HEK293T (cell line): Measurements from ENCODE around the gene ISOC1.
A peak's percentile ranks its signal among the peaks of the same experiment; 100 is the strongest.

Experiments
- CTCF ChIA-PET: fragments of 350-600 bp; formaldehyde crosslinking; extraction: SDS; loops from one replicate; lab custom pipeline; 2021; ENCODE audit warnings: antibody characterized with exemption, inconsistent platforms; lab: Yijun Ruan, JAX
- POLR2A ChIA-PET: fragments of 350-600 bp; formaldehyde crosslinking; extraction: SDS; loops from one replicate; lab custom pipeline; 2020; ENCODE audit warnings: antibody characterized with exemption, inconsistent platforms; lab: Yijun Ruan, JAX
- DNase-seq: peaks from one replicate; pipeline ENCODE4 v3.0.0; 2012; ENCODE audit warnings: mixed read lengths; ENCODE audit errors: extremely low spot score
- ARNT ChIP-seq: fragments of 450-650 bp; IDR thresholded peaks from 2 replicates; pipeline ENCODE4 v1.6.1; 2017; ENCODE audit warnings: mild to moderate bottlenecking
- BHLHE40 ChIP-seq: fragments of 450-650 bp; IDR thresholded peaks from 2 replicates; pipeline ENCODE4 v1.6.1; 2016; ENCODE audit warnings: mild to moderate bottlenecking, moderate library complexity, borderline replicate concordance
- CTBP1 ChIP-seq: fragments of 450-650 bp; IDR thresholded peaks from 2 replicates; pipeline ENCODE4 v1.6.1; 2016; ENCODE audit warnings: borderline replicate concordance
- ELF4 ChIP-seq: fragments of 450-650 bp; IDR thresholded peaks from 2 replicates; pipeline ENCODE4 v1.6.1; 2017; ENCODE audit warnings: antibody characterized with exemption
- FOXA1 ChIP-seq: fragments of 450-650 bp; IDR thresholded peaks from 2 replicates; pipeline ENCODE4 v1.6.1; 2016; ENCODE audit warnings: mild to moderate bottlenecking
- FOXK2 ChIP-seq: fragments of 450-650 bp; IDR thresholded peaks from 2 replicates; pipeline ENCODE4 v1.6.1; 2016; ENCODE audit warnings: mild to moderate bottlenecking
- FOXM1 ChIP-seq: fragments of 450-650 bp; IDR thresholded peaks from 2 replicates; pipeline ENCODE4 v1.6.1; 2017; ENCODE audit warnings: mild to moderate bottlenecking, borderline replicate concordance
- HDGF ChIP-seq: fragments of 450-650 bp; IDR thresholded peaks from 2 replicates; pipeline ENCODE4 v1.6.1; 2017; ENCODE audit warnings: antibody characterized with exemption, borderline replicate concordance
- L3MBTL2 ChIP-seq: fragments of 450-650 bp; conservative IDR thresholded peaks from 2 replicates; pipeline ENCODE4 v1.6.1; 2016; ENCODE audit warnings: mild to moderate bottlenecking
- LEF1 ChIP-seq: fragments of 450-650 bp; IDR thresholded peaks from 2 replicates; pipeline ENCODE4 v1.6.1; 2017; ENCODE audit warnings: mild to moderate bottlenecking, borderline replicate concordance
- NFRKB ChIP-seq: fragments of 450-650 bp; IDR thresholded peaks from 2 replicates; pipeline ENCODE4 v1.6.1; 2016; ENCODE audit warnings: mild to moderate bottlenecking, moderate library complexity
- SP1 ChIP-seq: fragments of 450-650 bp; IDR thresholded peaks from 2 replicates; pipeline ENCODE4 v1.6.1; 2017
- SUZ12 ChIP-seq: fragments of 450-650 bp; IDR thresholded peaks from 2 replicates; pipeline ENCODE4 v1.6.1; 2016; ENCODE audit warnings: mild to moderate bottlenecking
- TARDBP ChIP-seq: fragments of 450-650 bp; IDR thresholded peaks from 2 replicates; pipeline ENCODE4 v1.6.1; 2016
- ZNF384 ChIP-seq: fragments of 450-650 bp; IDR thresholded peaks from 2 replicates; pipeline ENCODE4 v1.6.1; 2016
- TF ChIP-seq, protein P1 (sequence below): fragments of 450-650 bp; IDR thresholded peaks from 2 replicates; pipeline ENCODE4 v1.6.1; 2016

The ISOC1 gene

DNA sequence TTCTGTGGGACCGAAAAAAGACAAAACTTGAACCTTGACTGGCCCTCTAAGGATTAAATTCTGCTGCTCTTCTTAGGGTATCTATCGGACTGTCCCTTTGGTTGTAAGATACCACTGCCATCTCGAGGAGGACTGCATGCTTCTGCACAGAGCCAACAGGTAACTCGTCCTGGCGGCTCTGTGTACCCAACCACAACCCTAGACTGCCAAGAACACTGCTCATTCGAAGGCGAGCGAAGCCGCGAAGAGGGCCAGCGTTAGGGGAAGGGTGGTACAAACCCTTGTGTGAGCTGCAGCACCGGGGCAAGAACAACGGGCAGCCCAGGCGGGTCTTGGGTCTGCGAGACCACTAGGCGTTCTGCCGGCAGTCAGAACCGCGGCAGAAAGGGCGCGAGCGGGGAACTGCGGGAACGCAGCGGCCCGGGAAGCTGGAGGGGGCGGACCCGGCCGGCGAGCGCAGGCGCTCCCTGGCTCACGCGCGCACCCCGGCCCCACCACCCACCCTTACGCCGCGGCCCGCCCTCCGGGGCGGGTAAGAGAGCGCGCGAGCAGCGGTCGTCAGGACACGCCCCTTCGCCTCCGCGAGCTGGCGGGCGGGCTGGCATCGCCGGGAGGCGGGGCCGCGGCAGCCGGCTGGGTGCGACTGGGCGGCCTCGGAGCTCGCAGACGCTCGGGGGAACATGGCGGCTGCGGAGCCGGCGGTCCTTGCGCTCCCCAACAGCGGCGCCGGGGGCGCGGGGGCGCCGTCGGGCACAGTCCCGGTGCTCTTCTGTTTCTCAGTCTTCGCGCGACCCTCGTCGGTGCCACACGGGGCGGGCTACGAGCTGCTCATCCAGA, at the start of gene ISOC1:
TSS of gene ISOC1 (plus strand) at position 663 of the 837 bp plus-strand sequence. CDS start at position 681, 18 bp downstream.
- CTCF ChIA-PET: interaction anchor here (0.8 to 2.1 kb wide), 3 partner anchors 9 to 32 kb away, joined by 3 to 10 read pairs (median 3); no protein-coding TSS in a partner anchor
- POLR2A ChIA-PET: interaction anchor here (0.7 to 2.0 kb wide), 15 partner anchors 9 to 1009 kb away, joined by 3 to 10 read pairs (median 3); partner anchors contain the start of gene SLC27A6
- DNase-seq: peak; percentile 88
- TF ChIP-seq L3MBTL2 (peak; percentile 92), HDGF (no peak), FOXM1 (peak; percentile 43; the same call in 1 of the 2 replicates)

DNA sequence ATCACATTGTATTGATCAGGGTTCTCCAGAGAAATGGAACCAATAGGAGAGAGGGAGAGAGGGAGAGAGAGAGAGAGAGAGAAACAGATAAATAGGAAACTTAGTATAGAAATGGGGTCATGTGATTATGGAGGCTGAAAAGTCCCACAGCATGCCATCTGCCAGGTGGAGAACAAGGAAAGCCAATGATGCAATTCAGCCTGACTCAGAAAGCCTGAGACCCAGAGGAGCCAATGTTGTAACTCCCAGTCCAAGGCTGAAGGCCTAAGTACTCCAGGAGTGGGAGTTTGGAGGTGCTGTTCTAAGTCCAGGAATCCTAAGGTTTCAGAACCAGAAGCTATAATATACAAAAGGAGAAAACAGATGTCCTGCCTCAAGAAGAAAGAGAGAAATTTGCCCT, 48.4 kb upstream of the ISOC1 start:
- ChIA-PET CTCF (no interaction called here), POLR2A (no interaction called here)
- DNase-seq: no peak
- TF ChIP-seq FOXK2 (no peak), FOXM1 (no peak), LEF1 (no peak), TARDBP (no peak), SUZ12 (no peak), BHLHE40 (no peak), HDGF (no peak), FOXA1 (no peak), CTBP1 (no peak), ARNT (no peak), SP1 (no peak), L3MBTL2 (no peak), ZNF384 (no peak), NFRKB (no peak), ELF4 (no peak)
- TF ChIP-seq, protein P1, sequence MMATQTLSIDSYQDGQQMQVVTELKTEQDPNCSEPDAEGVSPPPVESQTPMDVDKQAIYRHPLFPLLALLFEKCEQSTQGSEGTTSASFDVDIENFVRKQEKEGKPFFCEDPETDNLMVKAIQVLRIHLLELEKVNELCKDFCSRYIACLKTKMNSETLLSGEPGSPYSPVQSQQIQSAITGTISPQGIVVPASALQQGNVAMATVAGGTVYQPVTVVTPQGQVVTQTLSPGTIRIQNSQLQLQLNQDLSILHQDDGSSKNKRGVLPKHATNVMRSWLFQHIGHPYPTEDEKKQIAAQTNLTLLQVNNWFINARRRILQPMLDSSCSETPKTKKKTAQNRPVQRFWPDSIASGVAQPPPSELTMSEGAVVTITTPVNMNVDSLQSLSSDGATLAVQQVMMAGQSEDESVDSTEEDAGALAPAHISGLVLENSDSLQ: no peak

DNA sequence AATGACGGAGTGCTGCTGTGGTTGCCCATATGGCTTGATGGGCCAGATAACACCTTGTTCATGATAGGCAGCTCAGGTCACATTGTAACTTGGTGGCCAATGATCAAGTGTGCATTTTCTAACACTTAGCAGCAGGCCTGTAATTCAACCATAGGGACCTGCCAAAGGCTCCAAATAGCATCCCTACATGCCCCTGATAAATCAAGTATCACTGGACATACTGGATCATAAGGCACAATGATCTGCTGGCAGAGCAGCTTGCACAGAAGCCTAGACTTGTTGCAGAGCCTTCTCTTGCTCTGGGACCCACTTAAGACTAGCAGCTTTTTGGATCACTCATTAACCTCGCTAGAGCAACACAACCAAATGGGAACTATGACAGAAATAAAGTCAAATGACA, 46.0 kb upstream of the ISOC1 start:
- TF ChIP-seq BHLHE40 (no peak), SUZ12 (no peak), FOXK2 (no peak), L3MBTL2 (no peak), FOXM1 (no peak), FOXA1 (no peak), LEF1 (no peak), CTBP1 (no peak), HDGF (no peak)
- ChIA-PET POLR2A (no interaction called here), CTCF (no interaction called here)
- DNase-seq: no peak

DNA sequence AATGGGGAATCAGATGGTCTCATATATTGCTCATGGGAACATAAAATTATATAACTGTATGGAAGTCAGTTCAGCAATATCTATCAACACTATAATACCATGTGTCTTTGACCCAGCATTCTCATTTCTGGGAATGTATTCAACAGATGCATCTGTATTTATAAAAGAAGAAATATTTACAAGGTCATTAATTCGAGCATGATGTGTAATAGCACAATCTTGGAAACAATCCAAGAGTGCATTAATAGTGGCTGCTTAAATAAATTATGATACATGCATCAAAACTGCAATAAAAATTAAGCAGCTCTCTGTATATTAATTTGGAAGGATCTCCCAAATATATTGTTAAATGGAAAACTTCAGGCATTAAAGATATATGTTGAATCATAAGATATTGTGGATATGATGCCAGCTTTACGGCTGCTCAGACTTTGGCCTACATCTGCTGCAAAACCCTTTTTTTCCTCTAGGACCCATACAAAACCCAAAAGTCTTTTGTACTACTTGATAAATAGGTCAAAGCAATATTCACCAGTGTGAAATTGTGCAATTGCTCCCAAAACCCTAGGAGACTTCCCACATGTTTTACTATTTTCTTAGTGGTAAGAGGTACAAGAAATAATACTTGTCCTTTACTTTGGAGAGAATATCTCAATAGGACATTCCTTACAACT, 45.3 kb upstream of the ISOC1 start:
- CTCF ChIA-PET: no interaction called here
- POLR2A ChIA-PET: no interaction called here
- no peak for DNase-seq
- no peak for TF ChIP-seq FOXA1
- no peak for TF ChIP-seq SP1
- no peak for TF ChIP-seq CTBP1
- no peak for TF ChIP-seq BHLHE40
- no peak for TF ChIP-seq LEF1
- TF ChIP-seq FOXK2: no peak

DNA sequence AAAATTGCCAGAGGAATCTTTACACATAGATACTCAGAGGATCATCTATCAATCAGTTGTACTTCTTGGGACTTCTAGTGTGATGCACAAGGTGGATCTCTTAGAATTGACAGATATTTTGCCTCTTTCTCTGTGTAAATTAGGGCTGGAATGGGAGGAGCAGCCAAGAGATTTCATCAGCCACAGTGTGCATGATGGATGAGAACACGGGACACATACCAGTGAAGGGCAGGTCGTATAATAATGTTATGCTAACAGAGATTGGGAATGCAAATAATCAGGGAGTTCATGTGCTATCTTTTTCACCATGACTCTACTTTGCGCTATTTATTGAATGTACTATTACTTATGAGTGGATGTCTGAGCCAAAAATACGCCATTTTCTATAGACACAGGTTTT, 43.3 kb upstream of the ISOC1 start:
- no peak for DNase-seq
- CTCF ChIA-PET: no interaction called here
- no peak for TF ChIP-seq FOXA1
- no peak for TF ChIP-seq ZNF384
- POLR2A ChIA-PET: no interaction called here

DNA sequence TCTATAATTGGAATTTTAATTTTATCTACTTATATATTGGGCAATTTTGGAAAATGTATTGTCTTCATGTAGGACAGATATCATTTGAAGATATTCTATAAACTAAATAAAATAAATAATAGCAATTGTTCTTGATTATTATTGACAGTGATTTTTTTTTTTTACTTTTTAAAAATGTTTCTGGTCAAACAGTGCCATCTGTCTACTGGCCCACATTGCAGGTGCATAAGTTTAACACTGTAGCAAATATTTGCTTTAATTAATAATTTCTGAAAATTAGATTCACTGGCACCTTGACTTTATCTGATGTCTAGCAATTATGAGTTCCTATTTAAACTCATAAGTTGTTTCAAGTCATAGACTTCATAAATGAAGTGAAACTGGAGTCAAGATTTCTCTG, 41.1 kb upstream of the ISOC1 start:
- TF ChIP-seq LEF1: no peak
- no peak for TF ChIP-seq FOXM1
- no peak for TF ChIP-seq CTBP1
- TF ChIP-seq ELF4: no peak
- no peak for TF ChIP-seq ARNT
- TF ChIP-seq L3MBTL2: no peak
- TF ChIP-seq BHLHE40: no peak
- TF ChIP-seq NFRKB: no peak
- ChIA-PET CTCF (no interaction called here), POLR2A (no interaction called here)
- DNase-seq: no peak

DNA sequence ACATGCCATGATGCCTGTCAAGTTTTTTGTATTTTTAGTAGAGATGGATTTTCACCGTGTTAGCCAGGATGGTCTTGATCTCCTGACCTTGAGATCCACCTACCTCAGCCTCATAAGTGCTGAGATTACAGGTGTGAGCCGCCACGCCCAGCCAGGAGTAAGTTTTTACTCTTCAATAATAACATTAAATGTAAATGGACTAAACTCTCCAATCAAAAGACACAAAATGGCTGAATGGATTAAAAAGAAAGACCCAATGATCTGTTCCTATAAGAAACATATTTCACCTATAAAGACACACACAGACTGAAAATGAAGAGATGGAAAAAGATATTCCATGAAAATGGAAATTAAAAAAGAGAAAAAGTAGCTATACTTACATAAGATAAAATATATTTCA, 37.2 kb upstream of the ISOC1 start:
- DNase-seq: no peak
- TF ChIP-seq ARNT: no peak
- no peak for TF ChIP-seq ZNF384
- TF ChIP-seq ELF4: no peak
- no peak for TF ChIP-seq SUZ12
- TF ChIP-seq CTBP1: no peak
- no peak for TF ChIP-seq HDGF
- TF ChIP-seq TARDBP: no peak
- no peak for TF ChIP-seq SP1
- TF ChIP-seq BHLHE40: no peak
- TF ChIP-seq FOXA1: no peak
- TF ChIP-seq, protein P1: no peak
- TF ChIP-seq LEF1: no peak
- no peak for TF ChIP-seq L3MBTL2
- TF ChIP-seq FOXK2: no peak
- TF ChIP-seq FOXM1: no peak
- no peak for TF ChIP-seq NFRKB
- ChIA-PET CTCF (no interaction called here), POLR2A (no interaction called here)
